AG04450 (cell line): ENCODE measurements around the gene CXCR6. TPM values are rescaled to one million over a fixed set of nuclear protein-coding genes. Genes with fewer than 3 reads are reported as not detected.

Experiments
- CTCF ChIA-PET: fragments of 300-600, 350-600 bp; formaldehyde crosslinking; extraction: SDS; loops from one replicate; lab custom pipeline; 2022; ENCODE audit warnings: antibody characterized with exemption, inconsistent platforms; lab: Charles Lee
- POLR2A ChIA-PET: fragments of 350-600 bp; formaldehyde crosslinking; extraction: SDS; loops from one replicate; lab custom pipeline; 2021; ENCODE audit warnings: antibody characterized with exemption, inconsistent platforms; lab: Yijun Ruan, JAX
- DNase-seq: peaks from one replicate; pipeline ENCODE4 v3.0.0-alpha.2; 2011; ENCODE audit warnings: low read depth, low spot score
- H3K27ac ChIP-seq: one replicate; pipeline ENCODE4 v1.5.1; 2012; ENCODE audit warnings: low read depth, low read length, control low read depth
- H3K27me3 ChIP-seq: one replicate; pipeline ENCODE4 v1.6.0; 2012; ENCODE audit warnings: low read length; ENCODE audit not compliant: control insufficient read depth, insufficient read depth
- H3K4me3 ChIP-seq: 2 replicates; pipeline ENCODE4 v1.5.1; 2011; ENCODE audit warnings: mild to moderate bottlenecking, low read depth, low read length, control low read depth
- H3K9me3 ChIP-seq: 2 replicates; pipeline ENCODE4 v1.5.1; 2012; ENCODE audit warnings: low read length; ENCODE audit not compliant: control insufficient read depth, insufficient read depth
- CTCF ChIP-seq: IDR thresholded peaks from 2 replicates; pipeline ENCODE4 v1.5.1; 2011; ENCODE audit warnings: low read depth, low read length, control low read depth, inconsistent platforms
- polyA plus RNA-seq: library from polyadenylated mRNA; depleted of rRNA; stranded (reverse); fragments of >200 nt; gene quantifications from 2 replicates; pipeline ENCODE4 v1.2.3, GENCODE V29; 2011

Gene CXCR6
- polyA plus RNA-seq, 1 experiment: not detected

- no peak overlapping the region for H3K27ac ChIP-seq
- no peak overlapping the region for H3K4me3 ChIP-seq
- no peaks in the 10 kb centered on the region; the same call in 1 of the 2 replicates for H3K9me3 ChIP-seq
- no peak for TF ChIP-seq CTCF
- ChIA-PET POLR2A (interaction anchor here (1.0 kb wide), 1 partner anchor 19 kb away, joined by 3 read pairs; no protein-coding TSS in a partner anchor), CTCF (interaction anchor here (2.7 to 4.1 kb wide), 3 partner anchors 10 to 110 kb away, joined by 11 to 41 read pairs (median 16); no protein-coding TSS in a partner anchor)
- no peaks in the 10 kb centered on the region for H3K27me3 ChIP-seq
- no peak for DNase-seq
These were observed 24.9 kb downstream of the CXCR6 start for GRCh38 chr3:45968149-45968548.

GRCh38 chr3:45968706-45969105 lies 25.4 kb downstream of the CXCR6 start:
- TF ChIP-seq CTCF: no peak
- Histone ChIP-seq H3K27ac (no peak overlapping the region), H3K4me3 (no peak overlapping the region), H3K9me3 (no peaks in the 10 kb centered on the region; the same call in 1 of the 2 replicates), H3K27me3 (no peaks in the 10 kb centered on the region)
- no peak for DNase-seq
- ChIA-PET CTCF (interaction anchor here (1.0 to 4.1 kb wide), 4 partner anchors 10 to 109 kb away, joined by 3 to 41 read pairs (median 14); no protein-coding TSS in a partner anchor), POLR2A (interaction anchor here (1.0 kb wide), 1 partner anchor 19 kb away, joined by 3 read pairs; no protein-coding TSS in a partner anchor)

- no peak for DNase-seq
- Histone ChIP-seq H3K9me3 (no peaks in the 10 kb centered on the region; the same call in 1 of the 2 replicates), H3K27ac (no peak overlapping the region), H3K4me3 (no peak overlapping the region), H3K27me3 (no peaks in the 10 kb centered on the region)
- ChIA-PET CTCF (interaction anchor here (1.0 to 4.1 kb wide), 4 partner anchors 11 to 109 kb away, joined by 3 to 41 read pairs (median 14); no protein-coding TSS in a partner anchor), POLR2A (interaction anchor here (1.0 kb wide), 1 partner anchor 18 kb away, joined by 3 read pairs; no protein-coding TSS in a partner anchor)
- TF ChIP-seq CTCF: no peak
These were observed 25.9 kb downstream of the CXCR6 start for GRCh38 chr3:45969116-45969515.

- TF ChIP-seq CTCF: no peak
- H3K27ac ChIP-seq: no peak overlapping the region
- ChIA-PET CTCF (interaction anchor here (0.9 to 4.1 kb wide), 3 partner anchors 31 to 408 kb away, joined by 3 to 41 read pairs (median 4); no protein-coding TSS in a partner anchor), POLR2A (no interaction called here)
- H3K9me3 ChIP-seq: no peaks in the 10 kb centered on the region; the same call in 1 of the 2 replicates
- H3K4me3 ChIP-seq: no peak overlapping the region
- no peak for DNase-seq
- no peaks in the 10 kb centered on the region for H3K27me3 ChIP-seq
These were observed 26.7 kb downstream of the CXCR6 start for GRCh38 chr3:45969953-45970352.
